Measurements from ENCODE around the gene VAC14.

VAC14 gene

DNA sequence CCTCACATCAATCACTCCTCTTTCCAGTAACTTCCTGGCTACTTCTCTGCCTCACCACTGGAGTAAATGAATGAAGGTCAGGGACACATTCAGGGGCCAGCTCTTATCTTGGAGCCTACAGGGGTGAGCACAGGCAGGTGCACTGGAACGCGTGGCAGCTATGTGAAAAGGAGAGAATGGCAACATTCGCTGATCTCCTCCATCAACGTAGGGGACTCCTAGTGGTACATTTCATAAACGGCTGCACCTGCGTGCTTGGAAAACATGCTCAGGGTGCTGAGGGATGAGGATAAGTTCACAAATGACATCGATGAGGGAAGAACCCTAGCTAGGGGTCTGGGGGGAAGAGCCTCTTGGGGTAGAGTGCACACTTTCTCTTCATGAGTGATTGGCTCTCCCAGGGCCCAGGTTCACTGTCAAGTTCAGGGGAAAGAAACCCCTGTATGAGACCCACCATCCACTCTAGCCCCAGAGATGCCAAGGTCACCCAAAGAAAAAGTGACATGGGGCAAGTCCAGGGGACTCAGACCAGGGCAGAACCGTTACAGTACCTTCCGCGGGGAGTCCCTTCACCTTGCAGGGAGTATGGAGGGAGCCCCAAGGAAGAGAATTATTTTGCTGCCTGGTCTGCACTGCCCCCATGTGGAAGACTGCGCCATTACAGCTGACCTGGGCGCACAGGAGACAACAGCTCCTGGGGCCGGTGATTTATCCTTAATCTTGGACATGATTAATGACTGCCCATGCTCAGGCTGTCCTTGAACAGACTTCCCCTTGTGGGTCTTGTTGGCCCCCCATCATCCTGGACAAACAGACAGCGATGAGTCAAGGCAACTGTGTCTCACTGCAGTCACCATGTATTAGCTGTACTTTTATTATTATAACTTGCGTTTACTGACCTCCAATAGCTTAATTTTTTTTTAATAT lies 30.1 kb downstream of the VAC14 start:
- Histone ChIP-seq H3K9ac (ENCODE audit: low read depth, low read length) (no peak overlapping the region), H3K9me3 (ENCODE audit: insufficient read depth, low read depth, low read length) (no peaks in the 10 kb centered on the region), H3K4me3 (ENCODE audit: low read length) (no peak overlapping the region), H3K27me3 (ENCODE audit: insufficient read depth, low read length) (no peaks in the 10 kb centered on the region), H3K27ac (ENCODE audit: low read depth, low read length) (no peak overlapping the region), H3K4me1 (ENCODE audit: insufficient read depth, low read length) (no peaks in the 10 kb centered on the region), H3K36me3 (ENCODE audit: insufficient read depth, low read length) (peaks cover 41% of the 10 kb centered on the region)
- 57% methylated on average over 14 of the region's 15 CpGs for WGBS

- 96% methylated on average over 9 of the region's 9 CpGs for WGBS
- Histone ChIP-seq H3K9me3 (ENCODE audit: insufficient read depth, low read depth, low read length) (no peaks in the 10 kb centered on the region), H3K4me1 (ENCODE audit: insufficient read depth, low read length) (no peaks in the 10 kb centered on the region), H3K36me3 (ENCODE audit: insufficient read depth, low read length) (peaks cover 41% of the 10 kb centered on the region), H3K27me3 (ENCODE audit: insufficient read depth, low read length) (no peaks in the 10 kb centered on the region), H3K9ac (ENCODE audit: low read depth, low read length) (no peak overlapping the region), H3K4me3 (ENCODE audit: low read length) (no peak overlapping the region), H3K27ac (ENCODE audit: low read depth, low read length) (no peak overlapping the region)
These were observed 30.7 kb downstream of the VAC14 start for GRCh38 chr16:70770291-70770625.

DNA sequence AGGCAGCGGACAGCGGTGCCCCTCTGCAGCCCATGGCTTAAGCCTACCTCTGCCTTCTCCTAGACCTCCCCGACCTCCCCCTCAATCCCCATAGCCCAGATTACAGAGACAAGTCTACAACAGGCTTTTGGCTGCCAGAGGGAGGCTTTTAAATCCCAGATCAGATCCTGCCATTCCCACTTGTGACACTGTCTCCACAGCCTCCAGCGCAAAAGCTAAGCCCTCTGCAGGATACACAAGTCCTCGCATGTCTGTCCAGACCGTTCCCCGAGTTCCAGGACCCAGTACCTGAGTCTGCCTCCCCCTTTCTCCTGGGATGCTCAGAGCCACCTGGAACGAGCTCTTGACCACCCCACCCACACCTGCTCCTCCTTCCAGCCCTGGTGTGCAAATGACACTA lies 31.2 kb downstream of the VAC14 start:
- no peaks in the 10 kb centered on the region for H3K27me3 ChIP-seq (ENCODE audit: insufficient read depth, low read length)
- H3K36me3 ChIP-seq (ENCODE audit: insufficient read depth, low read length): peaks cover 41% of the 10 kb centered on the region
- no peaks in the 10 kb centered on the region for H3K9me3 ChIP-seq (ENCODE audit: insufficient read depth, low read depth, low read length)
- H3K9ac ChIP-seq (ENCODE audit: low read depth, low read length): no peak overlapping the region
- no peak overlapping the region for H3K4me3 ChIP-seq (ENCODE audit: low read length)
- no peaks in the 10 kb centered on the region for H3K4me1 ChIP-seq (ENCODE audit: insufficient read depth, low read length)
- 94% methylated on average over 8 of the region's 8 CpGs for WGBS
- H3K27ac ChIP-seq (ENCODE audit: low read depth, low read length): no peak overlapping the region

GRCh38 chr16:70769131-70769530 lies 31.8 kb downstream of the VAC14 start:
- Histone ChIP-seq H3K9me3 (ENCODE audit: insufficient read depth, low read depth, low read length) (no peaks in the 10 kb centered on the region), H3K9ac (ENCODE audit: low read depth, low read length) (no peak overlapping the region), H3K36me3 (ENCODE audit: insufficient read depth, low read length) (peaks cover 39% of the 10 kb centered on the region), H3K27ac (ENCODE audit: low read depth, low read length) (no peak overlapping the region), H3K4me3 (ENCODE audit: low read length) (no peak overlapping the region), H3K27me3 (ENCODE audit: insufficient read depth, low read length) (no peaks in the 10 kb centered on the region), H3K4me1 (ENCODE audit: insufficient read depth, low read length) (no peaks in the 10 kb centered on the region)
- WGBS: 97% methylated on average over 8 of the region's 8 CpGs

DNA sequence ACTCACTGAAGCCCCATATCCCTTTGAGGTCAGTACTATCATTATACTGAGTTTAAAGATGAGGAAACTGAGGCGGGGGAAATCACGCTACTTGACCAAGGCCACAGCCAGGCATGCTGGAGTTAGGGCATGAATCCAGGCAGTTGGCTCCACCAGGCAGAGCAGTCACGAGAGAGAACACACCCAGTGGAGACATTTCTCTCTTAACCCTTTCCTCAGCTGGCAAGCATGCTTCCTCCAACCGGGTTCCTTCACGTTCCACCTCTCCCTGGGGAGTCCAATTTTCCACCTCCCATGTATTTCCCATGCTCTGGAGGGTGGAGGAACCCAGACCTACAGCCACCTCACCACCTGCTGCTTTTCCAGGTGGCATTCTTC lies 32.8 kb downstream of the VAC14 start:
- Histone ChIP-seq H3K4me3 (ENCODE audit: low read length) (no peak overlapping the region), H3K27ac (ENCODE audit: low read depth, low read length) (no peak overlapping the region), H3K4me1 (ENCODE audit: insufficient read depth, low read length) (no peaks in the 10 kb centered on the region), H3K9me3 (ENCODE audit: insufficient read depth, low read depth, low read length) (no peaks in the 10 kb centered on the region), H3K36me3 (ENCODE audit: insufficient read depth, low read length) (peaks cover 35% of the 10 kb centered on the region), H3K27me3 (ENCODE audit: insufficient read depth, low read length) (no peaks in the 10 kb centered on the region), H3K9ac (ENCODE audit: low read depth, low read length) (no peak overlapping the region)
- WGBS: 87% methylated on average over 5 of the region's 5 CpGs

- Histone ChIP-seq H3K9me3 (ENCODE audit: insufficient read depth, low read depth, low read length) (no peaks in the 10 kb centered on the region), H3K27ac (ENCODE audit: low read depth, low read length) (no peak overlapping the region), H3K9ac (ENCODE audit: low read depth, low read length) (no peak overlapping the region), H3K4me3 (ENCODE audit: low read length) (no peak overlapping the region), H3K27me3 (ENCODE audit: insufficient read depth, low read length) (no peaks in the 10 kb centered on the region), H3K36me3 (ENCODE audit: insufficient read depth, low read length) (peaks cover 29% of the 10 kb centered on the region), H3K4me1 (ENCODE audit: insufficient read depth, low read length) (no peaks in the 10 kb centered on the region)
- WGBS: 91% methylated on average over 3 of the region's 4 CpGs
These were observed 33.4 kb downstream of the VAC14 start for GRCh38 chr16:70767377-70768202.

DNA sequence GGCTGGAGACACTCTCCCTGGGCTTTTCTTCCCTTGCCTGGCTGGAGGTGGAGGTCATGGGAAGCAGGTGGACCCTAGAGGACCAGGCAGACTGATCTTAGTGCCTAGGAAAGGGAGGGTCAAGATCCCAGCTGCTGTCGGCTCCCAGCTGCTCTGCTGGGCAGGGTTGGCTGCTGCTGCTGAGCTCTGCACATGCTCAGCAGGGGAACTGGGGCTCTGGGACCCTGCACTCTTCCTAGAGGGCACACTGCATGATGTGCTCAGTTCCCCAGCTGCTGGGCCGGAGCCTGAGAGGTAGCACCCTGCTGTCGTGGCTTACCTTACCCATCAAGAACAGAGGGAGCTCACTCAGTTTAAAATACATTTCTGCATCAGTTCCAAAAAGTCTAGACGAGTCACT lies 34.3 kb downstream of the VAC14 start:
- WGBS: 96% methylated on average over 4 of the region's 4 CpGs
- peaks cover 26% of the 10 kb centered on the region for H3K36me3 ChIP-seq (ENCODE audit: insufficient read depth, low read length)
- H3K9me3 ChIP-seq (ENCODE audit: insufficient read depth, low read depth, low read length): no peaks in the 10 kb centered on the region
- no peaks in the 10 kb centered on the region for H3K4me1 ChIP-seq (ENCODE audit: insufficient read depth, low read length)
- H3K27ac ChIP-seq (ENCODE audit: low read depth, low read length): no peak overlapping the region
- H3K4me3 ChIP-seq (ENCODE audit: low read length): no peak overlapping the region
- H3K27me3 ChIP-seq (ENCODE audit: insufficient read depth, low read length): no peaks in the 10 kb centered on the region
- H3K9ac ChIP-seq (ENCODE audit: low read depth, low read length): no peak overlapping the region

GRCh38 chr16:70766176-70766575 lies 34.8 kb downstream of the VAC14 start:
- H3K36me3 ChIP-seq (ENCODE audit: insufficient read depth, low read length): peaks cover 26% of the 10 kb centered on the region

DNA sequence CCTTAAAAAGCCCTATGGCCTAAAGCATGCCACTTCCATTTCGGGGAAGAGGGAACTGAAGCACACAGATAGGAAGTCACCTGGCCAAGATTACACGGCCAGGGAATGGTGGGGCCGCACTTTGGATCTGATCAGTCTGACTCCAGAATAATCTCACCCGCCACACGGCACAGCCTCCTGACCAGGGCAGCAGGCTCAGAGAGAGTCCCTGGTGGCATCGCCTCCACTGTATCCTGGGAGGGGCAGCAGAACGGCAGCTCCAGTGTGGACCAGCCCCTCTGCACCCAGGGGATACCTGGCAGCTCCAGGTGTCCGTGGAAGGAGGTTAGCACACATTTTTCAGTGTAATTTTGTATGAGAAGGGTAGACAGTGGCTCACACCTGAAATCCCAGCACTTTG lies 35.5 kb downstream of the VAC14 start:
- 96% methylated on average over 8 of the region's 8 CpGs for WGBS
- Histone ChIP-seq H3K27ac (ENCODE audit: low read depth, low read length) (no peak overlapping the region), H3K9ac (ENCODE audit: low read depth, low read length) (no peak overlapping the region), H3K27me3 (ENCODE audit: insufficient read depth, low read length) (no peaks in the 10 kb centered on the region), H3K4me3 (ENCODE audit: low read length) (no peak overlapping the region), H3K4me1 (ENCODE audit: insufficient read depth, low read length) (peaks cover 2% of the 10 kb centered on the region; the same call in 1 of the 2 replicates), H3K9me3 (ENCODE audit: insufficient read depth, low read depth, low read length) (no peaks in the 10 kb centered on the region), H3K36me3 (ENCODE audit: insufficient read depth, low read length) (peaks cover 21% of the 10 kb centered on the region)

More at GRCh38 chr16:70766176-70766575, 34.8 kb downstream of the VAC14 start:
- Histone ChIP-seq H3K9me3 (ENCODE audit: insufficient read depth, low read depth, low read length) (no peaks in the 10 kb centered on the region), H3K27me3 (ENCODE audit: insufficient read depth, low read length) (no peaks in the 10 kb centered on the region), H3K9ac (ENCODE audit: low read depth, low read length) (no peak overlapping the region), H3K27ac (ENCODE audit: low read depth, low read length) (no peak overlapping the region), H3K4me1 (ENCODE audit: insufficient read depth, low read length) (no peaks in the 10 kb centered on the region; the same call in 1 of the 2 replicates), H3K4me3 (ENCODE audit: low read length) (no peak overlapping the region)
- 92% methylated on average over 8 of the region's 8 CpGs for WGBS

- Histone ChIP-seq H3K27me3 (ENCODE audit: insufficient read depth, low read length) (no peaks in the 10 kb centered on the region), H3K36me3 (ENCODE audit: insufficient read depth, low read length) (peaks cover 15% of the 10 kb centered on the region; the same call in 1 of the 2 replicates), H3K9ac (ENCODE audit: low read depth, low read length) (no peak overlapping the region), H3K9me3 (ENCODE audit: insufficient read depth, low read depth, low read length) (no peaks in the 10 kb centered on the region), H3K27ac (ENCODE audit: low read depth, low read length) (no peak overlapping the region), H3K4me3 (ENCODE audit: low read length) (no peak overlapping the region), H3K4me1 (ENCODE audit: insufficient read depth, low read length) (peaks cover 9% of the 10 kb centered on the region; the same call in 1 of the 2 replicates)
- WGBS: 92% methylated on average over 10 of the region's 10 CpGs
These were observed 36.3 kb downstream of the VAC14 start for GRCh38 chr16:70764632-70765031.

DNA sequence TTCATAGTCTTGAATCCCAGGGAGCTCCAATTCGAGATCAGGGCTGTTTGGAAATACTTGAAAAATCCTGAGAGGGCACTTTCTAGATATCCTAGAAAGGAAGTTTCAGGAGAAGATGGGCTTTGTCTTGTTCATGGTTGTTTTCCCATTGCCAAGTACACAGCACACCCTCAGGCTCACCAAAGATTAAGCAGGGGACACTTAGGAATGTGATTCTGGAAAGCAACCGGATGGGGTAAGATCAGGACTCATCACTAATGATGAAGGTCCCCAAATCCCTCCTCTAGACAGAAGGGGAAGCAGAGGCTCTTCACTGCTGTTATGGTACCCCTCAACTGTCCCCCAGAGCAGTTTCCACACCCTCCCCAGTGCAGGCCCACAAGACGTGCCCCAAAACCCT lies 40.7 kb downstream of the VAC14 start:
- H3K27ac ChIP-seq (ENCODE audit: low read depth, low read length): peak overlapping the region; percentile 57; the same call in 1 of the 2 replicates
- 77% methylated on average over 3 of the region's 3 CpGs for WGBS
- no peaks in the 10 kb centered on the region for H3K9me3 ChIP-seq (ENCODE audit: insufficient read depth, low read depth, low read length)
- peaks cover 26% of the 10 kb centered on the region for H3K36me3 ChIP-seq (ENCODE audit: insufficient read depth, low read length)
- H3K9ac ChIP-seq (ENCODE audit: low read depth, low read length): peak overlapping the region; percentile 24; the same call in 1 of the 2 replicates
- peaks cover 9% of the 10 kb centered on the region; the same call in 1 of the 2 replicates for H3K4me1 ChIP-seq (ENCODE audit: insufficient read depth, low read length)
- H3K27me3 ChIP-seq (ENCODE audit: insufficient read depth, low read length): no peaks in the 10 kb centered on the region
- H3K4me3 ChIP-seq (ENCODE audit: low read length): no peak overlapping the region
